ENCODE measurements around the gene IFT20. TPM values are rescaled to one million over a fixed set of nuclear protein-coding genes. Genes with fewer than 3 reads are reported as not detected.

IFT20 gene
- total and polyA plus RNA-seq, 2 donors (not counting 3 experiments of a cell fraction or from before 2014, with no cell fraction given), result 26.5 to 45.0 TPM

- no peaks in the 10 kb centered on the region for H3K9me3 ChIP-seq (replicated peaks; ENCODE audit: control insufficient read depth, insufficient read depth, low read length)
- intact Hi-C loops (cut with micrococcal nuclease), result no loop called here
- peaks cover 2 to 7% of the 10 kb centered on the region in 2 experiments for H3K27me3 ChIP-seq (ENCODE audit: control insufficient read depth in 2 of 2, insufficient read depth in 2 of 2, low read length in 2 of 2)
- H3K4me1 ChIP-seq (ENCODE audit: control insufficient read depth, extremely low read depth, insufficient read depth, low read length), result no peaks in the 10 kb centered on the region
- CTCF ChIA-PET, result no interaction called here
- TF ChIP-seq GATA2 (IDR thresholded peaks at IDR 0.05; ENCODE audit: insufficient read depth, insufficient read length, low read depth, low read length) (no peak), EZH2 (IDR thresholded peaks at IDR 0.05; ENCODE audit: borderline replicate concordance, low read depth, low read length, severe bottlenecking) (no peak), POLR2AphosphoS5 (IDR thresholded peaks at IDR 0.05; ENCODE audit: insufficient read depth, low read depth, low read length) (no peak), FOS (IDR thresholded peaks at IDR 0.05; ENCODE audit: borderline replicate concordance, insufficient read depth, low read length) (no peak), MYC (IDR thresholded peaks at IDR 0.05; ENCODE audit: low read depth, low read length) (no peak), POLR2A (IDR thresholded peaks at IDR 0.05; ENCODE audit: low read depth, low read length) (no peak), JUN (IDR thresholded peaks at IDR 0.05; ENCODE audit: borderline replicate concordance, insufficient read depth, insufficient read length, low read depth) (no peak), MAX (IDR thresholded peaks at IDR 0.05; ENCODE audit: insufficient read depth, insufficient read length) (no peak), CTCF (IDR thresholded peaks at IDR 0.05; ENCODE audit: extremely low read depth in 1 of 2, insufficient read depth in 1 of 2, low read depth in 1 of 2, low read length in 2 of 2) (no peak)
- H3K4me2 ChIP-seq (ENCODE audit: insufficient read depth, low read length), result no peak overlapping the region
- no peak for FAIRE-seq
- no peak for DNase-seq (ENCODE audit: low read depth, low spot score)
- POLR2A ChIA-PET, result no interaction called here
- no peak overlapping the region for H3K9ac ChIP-seq (replicated peaks; ENCODE audit: extremely low read depth, insufficient read depth, low read length)
- dilution Hi-C loops (cut with MboI; ENCODE audit: extremely low pct_ligation_motif_present, low sequenced_read_pairs), result no loop called here
- no TSS peak for BruUV-seq (replicated peaks)
- H3K27ac ChIP-seq (ENCODE audit: insufficient read depth, low read depth, low read length), result no peak overlapping the region
- H3K9me1 ChIP-seq (replicated peaks; ENCODE audit: control insufficient read depth, extremely low read depth, insufficient read depth, low read length), result no peaks in the 10 kb centered on the region
- H4K20me1 ChIP-seq (replicated peaks; ENCODE audit: control insufficient read depth, extremely low read depth, insufficient read depth, low read length), result no peaks in the 10 kb centered on the region
- H3K4me3 ChIP-seq (replicated peaks in 1 of 3; ENCODE audit: insufficient read depth in 1 of 3, low read depth in 1 of 3, low read length in 3 of 3), result no peak overlapping the region
- H3K36me3 ChIP-seq (ENCODE audit: control insufficient read depth in 2 of 2, extremely low read depth in 1 of 2, insufficient read depth in 2 of 2, low read length in 2 of 2), result no peaks in the 10 kb centered on the region
- no peaks in the 10 kb centered on the region for H3K79me2 ChIP-seq (ENCODE audit: control insufficient read depth, insufficient read depth, low read length)
- no peak overlapping the region for H2AFZ ChIP-seq (ENCODE audit: low read depth, low read length)
Measured at GRCh38 chr17:28295677-28296578, 39.3 kb downstream of the IFT20 start.

Data from endothelial cell of umbilical vein (primary cell).